ENCODE data around the gene MMRN2.
"Not testable (repeated sequence)": the region's sequence is repeated elsewhere in the genome, so short reads cannot be mapped to it uniquely, and the experiment has no call there.

The MMRN2 gene

DNA sequence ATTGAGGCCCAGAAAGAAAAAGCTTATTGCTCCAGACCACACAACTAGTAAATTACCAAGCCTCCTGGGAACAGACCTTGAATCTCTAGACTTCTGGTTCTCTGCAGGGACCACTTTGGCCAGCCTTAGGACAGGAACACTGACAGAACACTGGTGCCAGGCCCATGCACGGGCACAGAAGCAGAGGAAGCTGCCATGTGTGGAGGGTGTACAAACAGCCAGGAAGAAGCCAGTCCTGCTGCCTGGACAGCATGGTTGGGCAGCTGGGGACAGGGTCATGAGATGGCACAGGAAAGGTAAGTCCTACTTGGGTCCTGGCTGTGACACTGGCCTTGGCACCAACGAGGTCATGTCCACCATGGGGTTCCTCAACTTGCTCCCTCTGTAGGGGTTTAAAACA, 19.2 kb downstream of the MMRN2 start:
- DNase-seq, result no peak

DNA sequence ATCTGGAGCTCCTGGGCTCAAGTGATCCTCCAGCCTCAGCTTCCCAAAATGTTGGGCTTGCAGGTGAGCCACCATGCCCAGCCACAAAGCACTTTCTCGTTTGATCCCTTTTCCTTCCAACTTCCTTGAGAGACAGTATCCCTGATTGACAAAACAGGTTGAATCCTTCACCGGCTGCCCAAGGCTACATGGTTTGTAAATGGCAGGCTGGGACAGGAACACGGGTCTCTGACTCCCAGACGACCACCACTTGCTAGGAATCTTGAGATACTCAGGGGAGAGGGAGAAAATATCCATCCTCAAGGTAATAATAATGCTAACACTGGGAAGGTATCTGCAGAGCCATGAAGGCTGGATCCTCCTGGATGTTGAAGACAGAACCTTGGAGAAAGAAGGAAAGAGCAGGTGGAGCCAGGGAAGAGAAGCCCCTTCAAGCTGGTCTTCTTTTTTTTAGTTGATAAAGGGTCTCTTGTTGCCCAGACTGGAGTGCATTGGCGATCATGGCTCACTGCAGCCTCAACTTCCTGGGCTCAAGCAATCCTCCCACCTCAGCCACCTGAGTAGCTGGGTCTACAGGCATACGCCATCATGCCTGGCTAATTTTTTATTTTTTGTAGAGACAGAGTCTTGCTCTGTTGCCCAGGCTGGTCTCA, 19.8 kb downstream of the MMRN2 start:
- DNase-seq, result no peak

GRCh38 chr10:86936661-86937501, 20.5 kb downstream of the MMRN2 start:
- DNase-seq, result no peak

- DNase-seq, result not testable (repeated sequence)
Measured at GRCh38 chr10:86934162-86934711, 23.2 kb downstream of the MMRN2 start.

- DNase-seq, result no peak
Measured at GRCh38 chr10:86932674-86933073, 24.7 kb downstream of the MMRN2 start.

DNA sequence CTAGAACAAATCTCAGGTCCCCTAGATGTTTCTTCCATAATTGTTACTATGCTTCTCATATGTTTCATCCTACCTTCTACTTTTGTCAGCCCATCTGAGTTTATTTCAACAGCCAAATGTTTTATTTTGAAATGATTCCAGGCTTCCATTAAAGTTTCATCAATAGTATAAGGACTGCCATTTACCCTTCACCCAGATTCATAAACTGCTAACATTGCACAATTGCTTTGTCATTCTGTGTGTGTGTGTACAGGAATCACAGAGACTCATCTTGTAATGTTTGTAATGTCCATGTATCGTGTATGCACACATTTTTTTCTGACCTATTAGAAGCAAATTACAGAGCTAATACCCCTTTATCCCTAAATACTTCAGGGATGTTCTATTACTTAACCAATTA, 25.5 kb downstream of the MMRN2 start:
- no peak for DNase-seq

DNA sequence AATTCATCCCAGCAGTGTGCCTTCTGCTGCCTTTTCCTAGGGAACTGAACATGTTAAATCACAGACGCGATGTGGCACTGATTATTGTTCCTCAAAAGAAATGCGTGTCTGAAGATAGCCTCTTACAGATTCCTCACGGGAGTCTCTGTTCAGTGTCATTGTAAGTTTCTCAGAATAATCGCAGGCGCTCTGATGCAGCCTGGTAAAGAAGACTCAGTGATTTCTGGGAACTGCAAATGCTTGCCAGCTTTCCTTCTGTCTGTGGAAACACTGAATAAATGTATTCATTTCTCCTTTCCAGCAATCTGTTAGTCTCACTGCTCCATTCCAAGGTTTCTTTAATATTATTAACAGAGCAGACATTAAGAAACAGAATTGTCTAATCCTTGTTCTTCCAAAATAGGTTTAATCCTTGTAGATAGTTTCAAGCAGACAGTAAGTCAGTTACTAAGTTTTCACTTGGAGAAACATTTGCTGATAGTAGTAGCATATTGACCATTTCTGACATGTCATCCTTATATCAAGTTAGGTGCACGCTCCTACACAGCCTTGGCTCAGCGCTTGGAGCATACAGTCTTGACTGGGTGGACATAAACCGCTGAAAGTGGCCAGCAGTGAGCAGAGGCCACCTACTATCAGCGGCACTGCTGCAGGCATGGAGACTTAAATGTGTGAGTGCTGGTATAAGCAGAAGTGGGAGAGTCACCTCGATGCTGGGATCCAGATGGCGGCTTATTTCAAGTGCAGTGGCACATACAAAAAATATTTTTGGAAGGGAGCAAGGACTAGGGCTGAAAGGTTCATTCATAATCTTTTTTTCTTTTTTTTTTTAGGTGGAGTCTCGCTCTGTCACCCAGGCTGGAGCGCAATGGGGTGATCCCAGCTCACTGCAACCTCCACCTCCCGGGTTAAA, 27.7 kb downstream of the MMRN2 start:
- no peak for DNase-seq

DNA sequence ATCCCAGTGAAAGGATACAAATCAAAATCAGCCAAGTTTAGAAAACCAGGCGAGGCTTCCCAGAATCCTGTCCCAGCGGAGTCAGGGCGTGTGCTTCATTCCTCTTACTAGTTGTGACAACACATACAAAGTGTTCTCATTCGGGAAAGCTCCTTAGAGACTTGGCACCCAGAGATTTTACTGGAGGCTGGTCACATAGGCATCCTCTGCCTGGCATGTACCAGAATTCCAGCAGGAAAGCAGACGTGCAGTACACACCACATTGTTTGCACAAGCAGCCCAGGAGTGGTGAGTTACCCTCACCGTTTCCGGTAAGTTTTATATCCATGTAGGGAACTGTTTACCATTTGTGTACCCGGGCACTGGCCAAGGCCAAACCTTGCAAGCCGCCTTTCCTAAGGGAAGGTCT, 34.9 kb downstream of the MMRN2 start:
- DNase-seq, result no peak

DNA sequence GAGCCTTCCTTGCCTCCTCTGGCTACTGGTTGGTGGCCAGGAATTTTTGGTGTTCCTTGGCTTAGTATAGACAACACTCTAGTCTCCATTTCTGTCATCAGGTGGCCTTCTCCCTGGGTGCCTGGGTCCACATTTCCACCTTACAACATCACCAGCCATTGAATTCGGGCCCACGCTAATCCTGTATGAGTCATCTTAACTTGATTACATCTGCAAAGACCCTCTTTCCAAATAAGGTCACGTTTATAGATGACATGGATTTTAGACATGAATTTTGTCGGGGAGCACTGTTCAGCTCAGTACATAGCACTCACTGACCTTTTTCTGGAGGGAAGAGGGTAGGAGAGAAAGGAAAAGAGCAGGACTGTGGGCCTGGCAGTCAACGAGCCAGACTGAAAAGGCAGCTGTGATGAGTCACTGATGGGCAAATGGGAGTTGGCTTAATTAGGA, 39.4 kb downstream of the MMRN2 start:
- no peak for DNase-seq

- no peak for DNase-seq
Measured at GRCh38 chr10:86914734-86915133, 42.7 kb downstream of the MMRN2 start.

DNA sequence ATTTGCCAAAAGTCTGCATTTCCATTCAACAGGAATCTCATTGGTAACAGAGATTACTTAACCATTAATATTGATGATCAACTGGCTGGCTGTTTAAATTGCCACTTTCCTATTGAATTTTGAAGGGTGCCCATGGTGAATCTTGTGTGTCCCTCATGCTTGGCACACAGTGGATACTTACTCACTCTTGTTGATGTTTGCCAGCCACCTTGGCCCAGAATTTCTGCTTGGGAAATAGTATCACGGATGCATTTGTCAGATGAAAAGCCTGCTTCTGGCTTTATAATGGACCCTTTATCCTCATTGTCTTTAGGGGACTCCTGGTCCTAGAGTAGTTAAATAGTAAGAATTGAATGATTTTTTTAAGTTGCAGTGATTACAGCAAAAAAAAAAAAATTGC, 52.0 kb downstream of the MMRN2 start:
- DNase-seq, result no peak

- DNase-seq, result no peak
Measured at GRCh38 chr10:86904600-86904999, 52.8 kb downstream of the MMRN2 start.

DNA sequence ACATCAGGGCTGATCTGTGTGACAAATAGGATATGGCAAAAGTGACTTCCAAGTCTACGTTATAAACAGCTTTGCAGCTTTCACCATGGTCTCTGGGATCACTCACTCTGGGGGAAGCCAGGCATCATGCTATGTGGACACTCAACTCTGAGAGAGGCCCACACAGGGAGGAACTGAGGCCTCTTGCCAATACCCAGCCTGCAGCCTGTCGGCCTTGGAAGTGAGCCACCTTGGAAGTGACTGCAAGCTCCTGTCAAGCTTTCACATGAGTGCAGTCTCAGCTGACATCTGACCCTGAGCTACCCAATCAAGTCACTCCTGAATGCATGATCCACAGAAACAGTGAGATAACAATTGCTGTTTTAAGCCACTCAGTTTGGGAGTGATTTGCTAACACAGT, 56.5 kb downstream of the MMRN2 start:
- DNase-seq, result no peak

- peak; percentile 7 to 18 for DNase-seq
Measured at GRCh38 chr10:86899670-86900276, 57.6 kb downstream of the MMRN2 start.

DNA sequence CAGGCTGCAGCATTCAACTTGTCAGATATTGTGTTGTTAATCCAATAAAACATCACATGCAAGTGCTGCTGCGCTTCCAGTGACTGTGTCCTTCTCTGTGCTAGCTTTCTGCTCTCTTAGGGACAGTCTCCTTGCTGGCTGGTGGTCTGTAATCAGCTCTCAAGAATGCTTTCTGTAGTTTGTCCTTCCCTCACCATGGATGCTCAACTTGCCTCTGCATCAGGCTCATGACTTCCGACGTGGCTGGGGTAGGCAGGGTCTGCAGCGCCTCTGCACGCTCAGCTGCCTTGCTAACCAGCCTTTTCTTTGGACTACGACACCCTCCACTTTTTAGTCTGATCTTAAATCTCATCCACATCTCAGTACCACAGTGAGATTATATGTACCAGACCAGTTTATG, 58.3 kb downstream of the MMRN2 start:
- no peak for DNase-seq

DNA sequence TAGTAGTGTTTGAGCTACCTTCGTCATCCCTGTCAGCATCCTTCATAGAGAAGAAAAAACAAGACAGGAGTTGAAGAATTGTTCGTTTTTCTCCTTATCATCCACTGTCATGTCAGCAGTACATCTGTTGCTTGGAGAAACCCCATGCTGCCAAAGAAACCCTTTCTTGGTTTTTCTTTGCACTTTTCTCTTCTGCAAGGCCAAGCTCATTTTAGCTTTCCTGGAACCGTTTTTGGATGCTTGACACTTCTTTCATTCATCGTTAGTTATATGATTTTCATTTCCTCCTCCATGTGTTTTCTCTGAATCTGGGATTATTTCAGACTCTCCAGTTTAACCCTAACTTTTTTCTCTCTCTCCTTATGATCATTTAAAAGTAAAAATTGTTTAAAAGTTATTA, 58.9 kb downstream of the MMRN2 start:
- DNase-seq, result no peak

GRCh38 chr10:86889997-86890396, 67.4 kb downstream of the MMRN2 start:
- DNase-seq, result no peak

DNA sequence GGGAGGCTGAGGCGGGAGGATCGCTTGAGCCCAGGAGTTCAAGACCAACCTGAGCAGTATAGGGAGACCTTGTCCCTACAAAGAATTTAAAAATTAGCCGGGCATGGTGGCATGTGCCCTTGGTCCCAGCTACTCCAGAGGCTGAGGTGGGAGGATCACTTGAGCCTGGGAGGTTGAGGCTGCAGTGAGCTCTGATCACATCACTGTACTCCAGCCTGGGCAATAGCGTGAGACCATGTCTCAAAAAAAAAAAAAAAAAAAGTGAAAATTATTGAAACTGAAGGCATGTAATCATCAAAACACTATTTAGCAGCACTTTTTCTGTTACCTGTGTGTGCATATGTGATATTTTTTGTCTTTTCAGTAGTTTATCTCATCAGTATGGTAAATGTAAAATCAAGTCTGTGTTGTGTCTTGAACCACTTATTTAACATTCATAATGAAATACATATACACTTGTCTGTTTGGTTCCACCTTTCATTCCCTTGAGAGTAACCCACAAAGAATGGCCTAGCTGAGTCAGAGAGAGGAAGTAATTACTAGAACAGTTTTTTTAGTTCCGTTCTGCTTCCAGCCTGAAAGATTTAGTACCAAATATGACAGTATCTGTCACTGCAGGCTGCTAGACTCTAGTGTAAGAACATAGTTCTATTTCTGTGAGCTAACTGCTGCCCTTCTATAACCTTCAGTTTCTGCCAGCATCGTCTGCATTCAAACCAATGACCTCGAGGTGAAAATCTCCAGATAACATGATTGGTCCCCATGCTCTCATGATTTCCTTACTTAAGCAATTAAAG, 68.6 kb downstream of the MMRN2 start:
- DNase-seq, result no peak
